Neural cell (in vitro differentiated cells): Measurements from ENCODE around the gene ZNF148. TPM values are rescaled to one million over a fixed set of nuclear protein-coding genes. Genes with fewer than 3 reads are reported as not detected.

Experiments
- H2AFZ ChIP-seq: fragments of 200-600, 300-800 bp; sonication (generic), shearing (Covaris generic); 2 replicates; pipeline ENCODE4 v1.6.0; 2014; ENCODE audit warnings: low read depth, mild to moderate bottlenecking, antibody characterized with exemption, low read length, moderate library complexity
- H3F3A ChIP-seq: fragments of 200-600 bp; shearing (Covaris generic); 2 replicates; pipeline ENCODE4 v1.6.1; 2016; ENCODE audit warnings: mild to moderate bottlenecking, moderate library complexity, mixed read lengths, antibody characterized with exemption, low read length; ENCODE audit not compliant: insufficient read depth, poor library complexity, severe bottlenecking
- H3K27ac ChIP-seq: fragments of 200-600, 300-800 bp; sonication (generic), shearing (Covaris generic); 2 replicates; pipeline ENCODE4 v1.5.1; 2014; ENCODE audit warnings: mild to moderate bottlenecking, low read length, moderate library complexity
- H3K27me3 ChIP-seq: fragments of 300-800, 200-600 bp; sonication (generic), shearing (Covaris generic); 2 replicates; pipeline ENCODE4 v1.6.0; 2014; ENCODE audit warnings: mild to moderate bottlenecking, low read depth, low read length, moderate library complexity; ENCODE audit not compliant: insufficient read depth
- H3K36me3 ChIP-seq: fragments of 300-800, 200-600 bp; sonication (generic), shearing (Covaris generic); 2 replicates; pipeline ENCODE4 v1.5.1; 2014; ENCODE audit warnings: mild to moderate bottlenecking, antibody characterized with exemption, low read length, moderate library complexity; ENCODE audit not compliant: insufficient read depth
- H3K4me2 ChIP-seq: fragments of 300-800, 200-600 bp; sonication (generic), shearing (Covaris generic); 2 replicates; pipeline ENCODE4 v1.6.0; 2014; ENCODE audit warnings: mild to moderate bottlenecking, low read length
- H3K4me3 ChIP-seq: fragments of 300-800, 200-600 bp; sonication (generic), shearing (Covaris generic); 2 replicates; pipeline ENCODE4 v1.5.1; 2014; ENCODE audit warnings: mild to moderate bottlenecking, low read length, moderate library complexity
- H3K79me2 ChIP-seq: fragments of 200-600 bp; shearing (Covaris generic); replicated peaks from 2 replicates; pipeline ENCODE4 v1.6.0; 2014; ENCODE audit warnings: mild to moderate bottlenecking, low read length, moderate library complexity; ENCODE audit not compliant: insufficient read depth
- H3K9ac ChIP-seq: fragments of 300-800, 200-600 bp; sonication (generic), shearing (Covaris generic); 2 replicates; pipeline ENCODE4 v1.6.1; 2016; ENCODE audit warnings: mild to moderate bottlenecking, low read length, mixed read lengths
- H3K9me2 ChIP-seq: fragments of 200-600 bp; shearing (Covaris generic); 2 replicates; pipeline ENCODE4 v1.6.1; 2016; ENCODE audit warnings: mild to moderate bottlenecking, low read length, mixed read lengths; ENCODE audit not compliant: insufficient read depth
- H3K9me3 ChIP-seq: fragments of 200-600, 300-800 bp; sonication (generic), shearing (Covaris generic); 2 replicates; pipeline ENCODE4 v1.6.1; 2016; ENCODE audit warnings: mild to moderate bottlenecking, mixed run types, low read length, moderate library complexity, mixed read lengths
- H4K20me1 ChIP-seq: fragments of 200-600 bp; shearing (Covaris generic); 2 replicates; pipeline ENCODE4 v1.6.1; 2016; ENCODE audit warnings: mild to moderate bottlenecking, mixed run types; ENCODE audit not compliant: insufficient read depth
- CTCF ChIP-seq: fragments of 450-650 bp; IDR thresholded peaks from 2 replicates; pipeline ENCODE4 v1.5.1; 2014; ENCODE audit warnings: antibody characterized with exemption, mild to moderate bottlenecking, moderate library complexity; ENCODE audit not compliant: poor library complexity, severe bottlenecking
- EP300 ChIP-seq: fragments of 450-650 bp; conservative IDR thresholded peaks from 2 replicates; pipeline ENCODE4 v1.6.1; 2014; ENCODE audit warnings: antibody characterized with exemption, mild to moderate bottlenecking, moderate library complexity; ENCODE audit not compliant: poor library complexity, severe bottlenecking
- EZH2 ChIP-seq: fragments of 200-600, 300-800 bp; shearing (Covaris generic), sonication (generic); IDR thresholded peaks from 2 replicates; pipeline ENCODE4 v1.6.1; 2014; ENCODE audit warnings: antibody characterized with exemption, low read length, borderline replicate concordance, mild to moderate bottlenecking; ENCODE audit not compliant: insufficient read depth, poor library complexity, severe bottlenecking
- MXI1 ChIP-seq: fragments of 450-650 bp; conservative IDR thresholded peaks from 2 replicates; pipeline ENCODE4 v1.6.1; 2014; ENCODE audit warnings: antibody characterized with exemption, mild to moderate bottlenecking; ENCODE audit not compliant: poor library complexity, severe bottlenecking
- POLR2AphosphoS5 ChIP-seq: IDR thresholded peaks from 2 replicates; pipeline ENCODE4 v1.6.1; 2012
- RAD21 ChIP-seq: fragments of 450-650 bp; conservative IDR thresholded peaks from 2 replicates; pipeline ENCODE4 v1.6.1; 2014; ENCODE audit warnings: antibody characterized with exemption, mild to moderate bottlenecking, moderate library complexity
- SMC3 ChIP-seq: fragments of 450-650 bp; conservative IDR thresholded peaks from 2 replicates; pipeline ENCODE4 v1.6.1; 2014; ENCODE audit warnings: antibody characterized with exemption, mild to moderate bottlenecking, moderate library complexity; ENCODE audit not compliant: poor library complexity
- TAF1 ChIP-seq: IDR thresholded peaks from 2 replicates; pipeline ENCODE4 v1.6.1; 2012; ENCODE audit warnings: low read depth
- polyA plus RNA-seq: library from polyadenylated mRNA; depleted of rRNA; stranded (reverse); fragments of >200 nt; gene quantifications from 2 replicates; pipeline ENCODE4 v1.2.3, GENCODE V29; 2014
- TF ChIP-seq, protein P1 (sequence below): IDR thresholded peaks from 2 replicates; pipeline ENCODE4 v1.6.1; 2012; ENCODE audit warnings: borderline replicate concordance

Gene ZNF148
- polyA plus RNA-seq, 1 donor from 2014 or later, result 16.9 TPM

- TF ChIP-seq EZH2 (no peak), CTCF (no peak), SMC3 (no peak), POLR2AphosphoS5 (no peak), MXI1 (no peak), EP300 (no peak), TAF1 (no peak), RAD21 (no peak)
- TF ChIP-seq, protein P1, sequence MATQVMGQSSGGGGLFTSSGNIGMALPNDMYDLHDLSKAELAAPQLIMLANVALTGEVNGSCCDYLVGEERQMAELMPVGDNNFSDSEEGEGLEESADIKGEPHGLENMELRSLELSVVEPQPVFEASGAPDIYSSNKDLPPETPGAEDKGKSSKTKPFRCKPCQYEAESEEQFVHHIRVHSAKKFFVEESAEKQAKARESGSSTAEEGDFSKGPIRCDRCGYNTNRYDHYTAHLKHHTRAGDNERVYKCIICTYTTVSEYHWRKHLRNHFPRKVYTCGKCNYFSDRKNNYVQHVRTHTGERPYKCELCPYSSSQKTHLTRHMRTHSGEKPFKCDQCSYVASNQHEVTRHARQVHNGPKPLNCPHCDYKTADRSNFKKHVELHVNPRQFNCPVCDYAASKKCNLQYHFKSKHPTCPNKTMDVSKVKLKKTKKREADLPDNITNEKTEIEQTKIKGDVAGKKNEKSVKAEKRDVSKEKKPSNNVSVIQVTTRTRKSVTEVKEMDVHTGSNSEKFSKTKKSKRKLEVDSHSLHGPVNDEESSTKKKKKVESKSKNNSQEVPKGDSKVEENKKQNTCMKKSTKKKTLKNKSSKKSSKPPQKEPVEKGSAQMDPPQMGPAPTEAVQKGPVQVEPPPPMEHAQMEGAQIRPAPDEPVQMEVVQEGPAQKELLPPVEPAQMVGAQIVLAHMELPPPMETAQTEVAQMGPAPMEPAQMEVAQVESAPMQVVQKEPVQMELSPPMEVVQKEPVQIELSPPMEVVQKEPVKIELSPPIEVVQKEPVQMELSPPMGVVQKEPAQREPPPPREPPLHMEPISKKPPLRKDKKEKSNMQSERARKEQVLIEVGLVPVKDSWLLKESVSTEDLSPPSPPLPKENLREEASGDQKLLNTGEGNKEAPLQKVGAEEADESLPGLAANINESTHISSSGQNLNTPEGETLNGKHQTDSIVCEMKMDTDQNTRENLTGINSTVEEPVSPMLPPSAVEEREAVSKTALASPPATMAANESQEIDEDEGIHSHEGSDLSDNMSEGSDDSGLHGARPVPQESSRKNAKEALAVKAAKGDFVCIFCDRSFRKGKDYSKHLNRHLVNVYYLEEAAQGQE, result no peak
- H3K9me2 ChIP-seq, result no peaks in the 10 kb centered on the region
- H3K79me2 ChIP-seq, result no peaks in the 10 kb centered on the region
- no peaks in the 10 kb centered on the region for H3K9me3 ChIP-seq
- H3K27me3 ChIP-seq, result no peaks in the 10 kb centered on the region
- H3F3A ChIP-seq, result no peaks in the 10 kb centered on the region
- H3K36me3 ChIP-seq, result no peaks in the 10 kb centered on the region
- no peaks in the 10 kb centered on the region for H4K20me1 ChIP-seq
- H3K4me3 ChIP-seq, result no peak overlapping the region
- H3K4me2 ChIP-seq, result no peak overlapping the region
- H3K27ac ChIP-seq, result no peak overlapping the region
- H2AFZ ChIP-seq, result no peak overlapping the region
- no peak overlapping the region for H3K9ac ChIP-seq
These were observed 184.3 kb downstream of the ZNF148 start for GRCh38 chr3:125190786-125191185.

DNA sequence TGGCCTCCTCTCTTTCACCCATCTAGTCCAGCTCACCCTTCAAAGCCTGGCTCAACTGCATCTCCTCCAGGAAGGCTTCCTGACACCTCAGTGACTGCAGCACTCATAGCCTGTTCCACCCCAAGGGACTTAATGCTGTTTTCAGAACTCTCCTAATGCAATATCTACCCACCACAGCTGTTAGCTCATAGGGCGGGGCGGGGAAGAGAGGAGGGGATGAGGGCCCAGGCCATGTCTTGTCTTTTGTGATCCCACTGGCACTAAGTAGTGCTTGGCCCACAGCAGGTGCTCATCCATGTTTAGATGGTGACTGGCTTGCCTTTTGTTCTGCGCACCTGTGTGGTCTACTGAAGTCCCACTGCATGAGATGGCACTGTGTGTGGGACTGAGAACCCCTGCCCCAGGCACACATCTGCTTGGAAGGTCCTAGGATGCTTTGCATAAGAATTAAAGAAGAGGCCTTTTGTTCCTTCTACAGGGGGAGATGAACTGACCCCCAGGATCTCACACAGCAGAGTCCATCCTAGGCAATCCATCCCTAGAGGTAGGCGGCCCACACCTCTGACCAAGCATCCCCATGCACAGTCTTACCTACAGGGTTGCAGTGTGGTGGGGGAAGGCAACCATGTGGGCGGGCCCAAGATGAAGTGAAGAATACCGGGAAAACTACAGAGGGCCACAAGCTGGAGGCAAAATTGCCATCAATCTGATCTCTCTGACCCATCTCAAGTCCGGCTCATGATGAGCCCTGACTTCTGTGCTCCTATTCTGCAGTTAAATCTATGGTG, 185.6 kb downstream of the ZNF148 start:
- H3K9me2 ChIP-seq, result no peaks in the 10 kb centered on the region
- no peak overlapping the region for H3K4me2 ChIP-seq
- H3K27ac ChIP-seq, result no peak overlapping the region
- TF ChIP-seq CTCF (no peak), SMC3 (no peak), MXI1 (no peak), POLR2AphosphoS5 (no peak), EP300 (no peak), EZH2 (no peak)
- no peak overlapping the region for H3K9ac ChIP-seq
- no peaks in the 10 kb centered on the region for H3K79me2 ChIP-seq
- no peaks in the 10 kb centered on the region for H3K27me3 ChIP-seq
- H2AFZ ChIP-seq, result no peak overlapping the region
- no peak overlapping the region for H3K4me3 ChIP-seq
- H3K36me3 ChIP-seq, result no peaks in the 10 kb centered on the region
- no peaks in the 10 kb centered on the region for H3F3A ChIP-seq
- no peaks in the 10 kb centered on the region for H4K20me1 ChIP-seq
- no peaks in the 10 kb centered on the region for H3K9me3 ChIP-seq
